Erythroblast (primary cell): Measurements from ENCODE around the gene SLF2.

Experiments used
- GATA1 ChIP-seq: IDR thresholded peaks from 2 replicates; pipeline ENCODE4 v1.6.1; 2011; ENCODE audit warnings: low read depth, mild to moderate bottlenecking, control low read depth, low read length, moderate library complexity
- POLR2A ChIP-seq: IDR thresholded peaks from 2 replicates; pipeline ENCODE4 v1.6.1; 2011; ENCODE audit warnings: mild to moderate bottlenecking, low read length

- TF ChIP-seq POLR2A (no peak), GATA1 (no peak)
Observed at GRCh38 chr10:100978901-100979195, 66.1 kb downstream of the SLF2 start.
